ENCODE data around the gene PLCB1. TPM values are rescaled to one million over a fixed set of nuclear protein-coding genes. Genes with fewer than 3 reads are reported as not detected.

PLCB1 gene
- total RNA-seq, 1 experiment from 2014 or later: not detected

- ChIA-PET CTCF (no interaction called here), POLR2A (ENCODE audit: unreplicated experiment) (no interaction called here)
- Histone ChIP-seq H3K9me3 (ENCODE audit: insufficient read depth, low read depth) (0 out of 2 replicates have a peak, but pooled peaks cover 2% of the 10 kb centered on the region), H3K36me3 (ENCODE audit: low read depth) (no peaks in the 10 kb centered on the region), H3K79me2 (ENCODE audit: low read depth) (no peaks in the 10 kb centered on the region), H3K4me3 (no peak overlapping the region), H3K4me2 (no peak overlapping the region), H3K4me1 (replicated peaks; ENCODE audit: insufficient read depth) (no peaks in the 10 kb centered on the region), H2AFZ (no peak overlapping the region), H3K27ac (no peak overlapping the region), H3K9me2 (ENCODE audit: insufficient read depth) (no peaks in the 10 kb centered on the region), H3K27me3 (ENCODE audit: insufficient read depth, low read depth) (no peaks in the 10 kb centered on the region), H4K20me1 (ENCODE audit: insufficient read depth) (no peaks in the 10 kb centered on the region), H3F3A (ENCODE audit: insufficient read depth, low read depth) (no peaks in the 10 kb centered on the region)
- no TSS peak for BruUV-seq (replicated peaks)
- no peak for TF ChIP-seq EZH2 (IDR thresholded peaks at IDR 0.05; ENCODE audit: low read depth)
- TF ChIP-seq, protein P1, sequence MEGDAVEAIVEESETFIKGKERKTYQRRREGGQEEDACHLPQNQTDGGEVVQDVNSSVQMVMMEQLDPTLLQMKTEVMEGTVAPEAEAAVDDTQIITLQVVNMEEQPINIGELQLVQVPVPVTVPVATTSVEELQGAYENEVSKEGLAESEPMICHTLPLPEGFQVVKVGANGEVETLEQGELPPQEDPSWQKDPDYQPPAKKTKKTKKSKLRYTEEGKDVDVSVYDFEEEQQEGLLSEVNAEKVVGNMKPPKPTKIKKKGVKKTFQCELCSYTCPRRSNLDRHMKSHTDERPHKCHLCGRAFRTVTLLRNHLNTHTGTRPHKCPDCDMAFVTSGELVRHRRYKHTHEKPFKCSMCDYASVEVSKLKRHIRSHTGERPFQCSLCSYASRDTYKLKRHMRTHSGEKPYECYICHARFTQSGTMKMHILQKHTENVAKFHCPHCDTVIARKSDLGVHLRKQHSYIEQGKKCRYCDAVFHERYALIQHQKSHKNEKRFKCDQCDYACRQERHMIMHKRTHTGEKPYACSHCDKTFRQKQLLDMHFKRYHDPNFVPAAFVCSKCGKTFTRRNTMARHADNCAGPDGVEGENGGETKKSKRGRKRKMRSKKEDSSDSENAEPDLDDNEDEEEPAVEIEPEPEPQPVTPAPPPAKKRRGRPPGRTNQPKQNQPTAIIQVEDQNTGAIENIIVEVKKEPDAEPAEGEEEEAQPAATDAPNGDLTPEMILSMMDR (conservative IDR thresholded peaks at IDR 0.05): no peak
- DNase-seq: no peak
- intact Hi-C loops (cut with micrococcal nuclease; ENCODE audit: unreplicated experiment): no loop called here
Measured at GRCh38 chr20:8568075-8568474, 436.0 kb downstream of the PLCB1 start.

DNA sequence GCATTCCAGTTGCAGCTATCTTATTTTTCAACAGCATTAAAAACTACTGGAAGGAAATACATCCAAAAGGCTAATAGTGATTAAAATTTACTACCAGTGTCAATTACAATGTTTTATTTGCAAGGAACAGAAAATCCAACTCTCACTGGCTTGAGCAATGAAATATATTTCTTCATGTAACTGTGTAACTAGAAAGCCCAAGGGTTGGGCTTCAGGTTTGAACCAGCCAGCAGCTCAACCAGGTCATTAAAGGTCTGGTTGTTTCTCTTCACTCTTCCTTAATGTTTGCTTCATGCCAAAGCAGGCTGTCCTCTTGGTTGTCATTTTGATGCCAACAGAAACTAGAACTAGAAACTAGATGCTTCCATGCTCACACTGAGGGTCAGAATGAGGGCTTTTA is 437.7 kb downstream of the PLCB1 start:
- Histone ChIP-seq H4K20me1 (ENCODE audit: insufficient read depth) (no peaks in the 10 kb centered on the region), H3K4me3 (no peak overlapping the region), H3K4me2 (no peak overlapping the region), H3K9me3 (ENCODE audit: insufficient read depth, low read depth) (0 out of 2 replicates have a peak, but pooled peaks cover 2% of the 10 kb centered on the region), H2AFZ (no peak overlapping the region), H3K36me3 (ENCODE audit: low read depth) (no peaks in the 10 kb centered on the region), H3F3A (ENCODE audit: insufficient read depth, low read depth) (no peaks in the 10 kb centered on the region), H3K9me2 (ENCODE audit: insufficient read depth) (no peaks in the 10 kb centered on the region), H3K27me3 (ENCODE audit: insufficient read depth, low read depth) (no peaks in the 10 kb centered on the region), H3K27ac (no peak overlapping the region), H3K79me2 (ENCODE audit: low read depth) (no peaks in the 10 kb centered on the region), H3K4me1 (replicated peaks; ENCODE audit: insufficient read depth) (no peaks in the 10 kb centered on the region)
- no TSS peak for BruUV-seq (replicated peaks)
- POLR2A ChIA-PET (ENCODE audit: unreplicated experiment): no interaction called here
- TF ChIP-seq, protein P1 (conservative IDR thresholded peaks at IDR 0.05): no peak
- no peak for TF ChIP-seq EZH2 (IDR thresholded peaks at IDR 0.05; ENCODE audit: low read depth)
- DNase-seq: no peak
- intact Hi-C loops (cut with micrococcal nuclease; ENCODE audit: unreplicated experiment): no loop called here
- CTCF ChIA-PET: no interaction called here

DNA sequence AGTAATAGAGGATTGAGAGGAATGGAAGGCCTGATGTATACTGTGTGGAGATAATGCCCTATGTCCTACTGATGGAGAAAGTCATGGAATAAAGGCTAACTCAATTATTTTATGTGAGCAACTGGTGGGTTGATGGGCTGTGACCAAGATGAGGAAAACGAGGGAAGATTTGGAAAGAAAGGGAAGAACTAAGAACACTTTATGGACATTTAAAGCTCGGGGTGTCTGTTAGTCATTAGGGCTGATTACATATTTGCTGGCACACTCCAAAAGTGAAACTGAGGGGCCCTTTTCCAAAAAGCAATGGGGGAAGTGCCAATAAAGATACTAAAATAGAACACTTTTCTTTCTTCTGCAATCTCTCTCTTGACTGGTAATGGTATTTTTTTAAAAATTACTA is 439.5 kb downstream of the PLCB1 start:
- TF ChIP-seq, protein P1 (conservative IDR thresholded peaks at IDR 0.05): no peak
- TF ChIP-seq EZH2 (IDR thresholded peaks at IDR 0.05; ENCODE audit: low read depth): no peak
- no peaks in the 10 kb centered on the region for H3F3A ChIP-seq (ENCODE audit: insufficient read depth, low read depth)
- CTCF ChIA-PET: no interaction called here
- H3K27me3 ChIP-seq (ENCODE audit: insufficient read depth, low read depth): no peaks in the 10 kb centered on the region
- no peak for DNase-seq
- no peak overlapping the region for H3K27ac ChIP-seq
- POLR2A ChIA-PET (ENCODE audit: unreplicated experiment): no interaction called here
- no peak overlapping the region for H3K4me3 ChIP-seq
- BruUV-seq (replicated peaks): no TSS peak
- H3K4me2 ChIP-seq: no peak overlapping the region
- H3K36me3 ChIP-seq (ENCODE audit: low read depth): no peaks in the 10 kb centered on the region
- no peaks in the 10 kb centered on the region for H3K79me2 ChIP-seq (ENCODE audit: low read depth)
- intact Hi-C loops (cut with micrococcal nuclease; ENCODE audit: unreplicated experiment): no loop called here
- H2AFZ ChIP-seq: no peak overlapping the region
- no peaks in the 10 kb centered on the region for H4K20me1 ChIP-seq (ENCODE audit: insufficient read depth)
- no peaks in the 10 kb centered on the region for H3K9me2 ChIP-seq (ENCODE audit: insufficient read depth)
- H3K4me1 ChIP-seq (replicated peaks; ENCODE audit: insufficient read depth): no peaks in the 10 kb centered on the region
- no peaks in the 10 kb centered on the region for H3K9me3 ChIP-seq (ENCODE audit: insufficient read depth, low read depth)

Measured in PC-9 (cell line).